ENCODE measurements around the gene PRDM15.

The PRDM15 gene

DNA sequence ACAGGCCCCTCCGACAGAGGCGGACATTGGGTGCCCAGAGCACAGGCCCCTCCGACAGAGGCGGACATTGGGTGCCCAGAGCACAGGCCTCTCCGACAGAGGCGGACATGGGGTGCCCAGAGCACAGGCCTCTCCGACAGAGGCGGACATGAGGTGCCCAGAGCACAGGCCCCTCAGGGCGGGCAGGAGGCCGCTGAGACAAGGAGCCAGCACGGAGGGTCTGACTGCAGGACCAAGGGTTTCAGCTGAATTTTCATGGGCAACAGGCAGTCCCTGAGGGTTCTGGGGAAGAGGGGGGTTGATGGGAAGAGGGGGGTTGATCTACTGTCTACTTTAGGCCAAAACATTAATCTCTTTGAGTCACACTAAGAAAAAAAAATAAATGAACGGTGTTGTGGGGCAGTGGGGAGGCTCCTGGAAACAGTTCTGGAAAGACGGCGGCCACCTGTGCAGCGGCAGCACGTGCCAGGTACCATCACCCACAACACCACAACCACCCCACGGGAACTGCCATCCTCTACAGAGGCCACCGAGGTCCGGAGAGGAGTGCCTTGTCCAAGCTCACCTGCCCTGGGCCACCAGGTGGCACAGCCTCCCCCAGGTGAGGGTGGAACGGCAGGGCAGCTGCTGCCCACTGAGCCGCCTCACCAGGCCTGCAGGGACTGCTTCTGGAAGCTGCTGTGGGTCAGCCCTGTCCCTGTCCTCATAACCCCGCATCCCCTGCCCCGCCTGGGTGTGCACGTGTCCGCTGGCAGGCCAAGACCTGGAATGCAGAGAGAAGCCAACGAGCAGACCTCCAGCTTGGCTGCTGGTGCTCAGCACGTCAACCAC, 20.5 kb downstream of the PRDM15 start:
- Histone ChIP-seq H3K36me3 (ENCODE audit: insufficient read depth, low read length) (peaks cover 36% of the 10 kb centered on the region), H3K9ac (ENCODE audit: low read depth, low read length) (no peak overlapping the region), H3K4me1 (ENCODE audit: control insufficient read depth, insufficient read depth, low read length) (peaks cover 13% of the 10 kb centered on the region), H3K27me3 (ENCODE audit: control insufficient read depth, insufficient read depth, low read length) (no peaks in the 10 kb centered on the region), H3K9me3 (replicated peaks; ENCODE audit: low read length) (no peaks in the 10 kb centered on the region), H3K4me3 (ENCODE audit: low read length) (no peak overlapping the region), H3K4me2 (ENCODE audit: low read length) (no peak overlapping the region)

DNA sequence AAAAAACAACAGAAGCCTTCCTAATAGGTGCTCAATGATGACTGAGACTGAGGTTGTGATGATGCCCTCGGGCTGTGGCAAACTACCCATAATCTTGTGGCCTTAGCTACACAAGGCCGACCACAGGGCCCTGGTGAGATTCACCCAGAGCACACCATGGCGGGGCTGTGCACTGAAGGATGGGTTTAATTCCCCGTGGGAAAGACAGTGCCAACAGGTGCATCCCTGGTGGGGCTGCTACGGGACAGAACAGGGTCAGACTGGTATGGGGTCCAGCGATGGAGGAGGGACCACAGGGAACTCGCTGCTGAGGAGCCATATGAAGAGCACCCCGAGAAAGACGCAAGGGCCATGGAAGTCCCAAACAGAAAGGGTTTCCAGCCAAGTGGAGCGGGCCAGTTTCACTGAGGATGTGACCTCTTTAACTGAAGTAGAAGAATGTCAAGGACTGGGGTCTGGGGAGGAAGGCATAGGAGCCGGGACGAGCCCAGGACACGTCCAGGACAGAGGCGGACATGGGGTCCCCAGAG, 21.3 kb downstream of the PRDM15 start:
- H3K4me2 ChIP-seq (ENCODE audit: low read length): no peak overlapping the region
- no peak overlapping the region for H3K9ac ChIP-seq (ENCODE audit: low read depth, low read length)
- H3K4me3 ChIP-seq (ENCODE audit: low read length): no peak overlapping the region
- H3K27me3 ChIP-seq (ENCODE audit: control insufficient read depth, insufficient read depth, low read length): no peaks in the 10 kb centered on the region
- peaks cover 5% of the 10 kb centered on the region for H3K4me1 ChIP-seq (ENCODE audit: control insufficient read depth, insufficient read depth, low read length)
- H3K36me3 ChIP-seq (ENCODE audit: insufficient read depth, low read length): peaks cover 39% of the 10 kb centered on the region
- no peaks in the 10 kb centered on the region for H3K9me3 ChIP-seq (replicated peaks; ENCODE audit: low read length)

GRCh38 chr21:41856572-41856971, 22.6 kb downstream of the PRDM15 start:
- H3K9me3 ChIP-seq (replicated peaks; ENCODE audit: low read length): no peaks in the 10 kb centered on the region
- no peaks in the 10 kb centered on the region for H3K4me1 ChIP-seq (ENCODE audit: control insufficient read depth, insufficient read depth, low read length)

DNA sequence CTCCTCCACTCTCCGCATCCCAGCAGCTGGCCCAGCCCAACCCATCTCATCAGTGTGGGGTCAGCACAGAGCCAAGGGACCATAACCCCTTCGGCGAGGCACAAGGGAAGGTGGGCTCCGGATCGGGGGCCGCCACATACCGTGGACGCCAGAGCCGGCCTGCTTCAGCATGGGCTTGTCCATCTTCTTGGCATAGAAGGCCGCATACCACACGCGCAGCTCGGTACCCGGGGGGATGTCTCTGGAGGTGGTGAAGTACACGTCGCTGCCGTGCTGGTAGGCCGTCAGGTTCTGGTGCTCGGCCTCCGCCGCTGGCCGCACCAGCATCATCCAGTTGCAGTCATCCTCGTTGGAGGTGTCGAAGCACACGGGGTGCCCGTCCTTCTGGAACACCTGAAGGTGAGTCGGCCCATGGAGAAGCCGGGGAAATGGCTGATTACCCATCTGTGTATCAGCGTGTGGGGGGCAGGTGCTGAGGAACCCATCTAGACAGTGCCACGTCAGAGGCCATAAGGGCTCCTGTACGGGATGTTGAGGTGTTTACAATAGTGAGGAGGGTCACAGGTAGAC, 24.6 kb downstream of the PRDM15 start:
- peaks cover 54% of the 10 kb centered on the region for H3K36me3 ChIP-seq (ENCODE audit: insufficient read depth, low read length)
- no peaks in the 10 kb centered on the region for H3K27me3 ChIP-seq (ENCODE audit: control insufficient read depth, insufficient read depth, low read length)
- H3K9ac ChIP-seq (ENCODE audit: low read depth, low read length): no peak overlapping the region
- H3K4me3 ChIP-seq (ENCODE audit: low read length): no peak overlapping the region
- no peaks in the 10 kb centered on the region for H3K9me3 ChIP-seq (replicated peaks; ENCODE audit: low read length)
- H3K4me2 ChIP-seq (ENCODE audit: low read length): no peak overlapping the region
- H3K4me1 ChIP-seq (ENCODE audit: control insufficient read depth, insufficient read depth, low read length): no peaks in the 10 kb centered on the region

More at GRCh38 chr21:41856572-41856971, 22.6 kb downstream of the PRDM15 start:
- Histone ChIP-seq H3K36me3 (ENCODE audit: insufficient read depth, low read length) (peaks cover 44% of the 10 kb centered on the region), H3K4me3 (ENCODE audit: low read length) (no peak overlapping the region), H3K9ac (ENCODE audit: low read depth, low read length) (no peak overlapping the region), H3K27me3 (ENCODE audit: control insufficient read depth, insufficient read depth, low read length) (no peaks in the 10 kb centered on the region), H3K4me2 (ENCODE audit: low read length) (no peak overlapping the region)

DNA sequence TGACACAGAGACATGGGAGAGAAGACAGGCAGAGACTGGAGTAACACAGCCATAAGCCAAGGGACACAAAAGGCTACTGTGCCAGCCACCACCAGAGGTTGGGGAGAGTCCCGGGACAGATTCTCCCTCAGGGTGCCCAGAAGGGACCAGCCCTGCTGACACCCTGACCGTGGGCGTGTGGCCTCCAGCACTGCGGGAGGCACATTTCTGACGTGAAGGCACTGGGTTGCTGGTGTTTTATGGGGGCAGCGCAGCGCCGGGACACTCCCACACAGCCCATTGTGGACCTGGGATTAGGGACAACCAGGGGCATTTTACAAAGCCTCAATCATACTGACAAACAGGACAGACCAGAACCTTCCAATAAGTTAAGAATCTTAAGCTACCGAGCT, 26.2 kb downstream of the PRDM15 start:
- H3K4me3 ChIP-seq (ENCODE audit: low read length): no peak overlapping the region
- H3K27me3 ChIP-seq (ENCODE audit: control insufficient read depth, insufficient read depth, low read length): no peaks in the 10 kb centered on the region
- H3K4me1 ChIP-seq (ENCODE audit: control insufficient read depth, insufficient read depth, low read length): no peaks in the 10 kb centered on the region
- no peaks in the 10 kb centered on the region for H3K9me3 ChIP-seq (replicated peaks; ENCODE audit: low read length)
- H3K9ac ChIP-seq (ENCODE audit: low read depth, low read length): no peak overlapping the region
- H3K36me3 ChIP-seq (ENCODE audit: insufficient read depth, low read length): peaks cover 49% of the 10 kb centered on the region
- H3K4me2 ChIP-seq (ENCODE audit: low read length): no peak overlapping the region

DNA sequence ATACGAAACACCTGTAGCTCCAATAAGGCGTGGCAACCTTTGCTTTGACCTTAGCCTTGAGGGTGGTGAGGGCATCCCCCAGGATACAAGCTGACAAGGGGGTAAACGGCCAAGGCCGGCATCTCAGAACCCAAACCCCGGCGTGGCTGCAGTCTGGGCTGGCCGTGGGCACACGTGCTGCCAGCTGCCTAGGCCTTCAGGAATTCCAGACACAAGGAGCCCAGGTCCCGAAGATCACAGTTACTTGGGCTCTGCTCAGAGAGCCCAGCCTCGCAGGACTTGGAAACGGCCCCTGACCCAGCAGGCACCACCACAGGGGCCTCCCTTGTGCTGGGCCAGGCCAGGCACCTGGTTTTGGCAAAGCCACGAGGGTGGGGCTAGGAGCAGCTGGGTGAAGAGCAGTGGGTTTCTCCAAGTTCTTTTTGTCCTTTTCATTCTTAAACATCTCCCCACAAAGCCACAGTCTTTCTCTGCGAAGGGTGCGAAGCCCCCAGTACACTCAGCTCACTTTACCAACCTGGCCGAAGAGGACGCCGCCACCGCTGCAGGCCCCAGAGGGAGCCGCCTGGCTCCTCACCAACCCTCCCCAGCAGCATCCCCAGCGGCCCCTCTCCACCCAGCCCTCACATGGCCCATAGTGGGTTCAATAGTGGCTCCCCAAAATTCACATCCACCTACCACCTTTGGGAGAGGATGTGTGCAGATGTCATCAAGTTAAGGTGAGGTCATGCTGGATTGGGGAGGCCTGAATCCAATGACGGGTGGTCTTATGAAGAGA, 26.8 kb downstream of the PRDM15 start:
- Histone ChIP-seq H3K9ac (ENCODE audit: low read depth, low read length) (no peak overlapping the region), H3K4me3 (ENCODE audit: low read length) (no peak overlapping the region), H3K9me3 (replicated peaks; ENCODE audit: low read length) (no peaks in the 10 kb centered on the region), H3K4me2 (ENCODE audit: low read length) (no peak overlapping the region), H3K4me1 (ENCODE audit: control insufficient read depth, insufficient read depth, low read length) (no peaks in the 10 kb centered on the region), H3K27me3 (ENCODE audit: control insufficient read depth, insufficient read depth, low read length) (no peaks in the 10 kb centered on the region), H3K36me3 (ENCODE audit: insufficient read depth, low read length) (peaks cover 45% of the 10 kb centered on the region)

- no peaks in the 10 kb centered on the region for H3K27me3 ChIP-seq (ENCODE audit: control insufficient read depth, insufficient read depth, low read length)
- H3K9me3 ChIP-seq (replicated peaks; ENCODE audit: low read length): no peaks in the 10 kb centered on the region
- no peaks in the 10 kb centered on the region for H3K4me1 ChIP-seq (ENCODE audit: control insufficient read depth, insufficient read depth, low read length)
- peaks cover 35% of the 10 kb centered on the region for H3K36me3 ChIP-seq (ENCODE audit: insufficient read depth, low read length)
- H3K9ac ChIP-seq (ENCODE audit: low read depth, low read length): no peak overlapping the region
- H3K4me3 ChIP-seq (ENCODE audit: low read length): no peak overlapping the region
- H3K4me2 ChIP-seq (ENCODE audit: low read length): no peak overlapping the region
These were observed 27.9 kb downstream of the PRDM15 start for GRCh38 chr21:41851090-41851790.

GRCh38 chr21:41850085-41850484, 29.1 kb downstream of the PRDM15 start:
- Histone ChIP-seq H3K36me3 (ENCODE audit: insufficient read depth, low read length) (peaks cover 35% of the 10 kb centered on the region), H3K9me3 (replicated peaks; ENCODE audit: low read length) (no peaks in the 10 kb centered on the region), H3K4me2 (ENCODE audit: low read length) (no peak overlapping the region), H3K27me3 (ENCODE audit: control insufficient read depth, insufficient read depth, low read length) (no peaks in the 10 kb centered on the region), H3K4me3 (ENCODE audit: low read length) (no peak overlapping the region), H3K9ac (ENCODE audit: low read depth, low read length) (no peak overlapping the region), H3K4me1 (ENCODE audit: control insufficient read depth, insufficient read depth, low read length) (no peaks in the 10 kb centered on the region)

DNA sequence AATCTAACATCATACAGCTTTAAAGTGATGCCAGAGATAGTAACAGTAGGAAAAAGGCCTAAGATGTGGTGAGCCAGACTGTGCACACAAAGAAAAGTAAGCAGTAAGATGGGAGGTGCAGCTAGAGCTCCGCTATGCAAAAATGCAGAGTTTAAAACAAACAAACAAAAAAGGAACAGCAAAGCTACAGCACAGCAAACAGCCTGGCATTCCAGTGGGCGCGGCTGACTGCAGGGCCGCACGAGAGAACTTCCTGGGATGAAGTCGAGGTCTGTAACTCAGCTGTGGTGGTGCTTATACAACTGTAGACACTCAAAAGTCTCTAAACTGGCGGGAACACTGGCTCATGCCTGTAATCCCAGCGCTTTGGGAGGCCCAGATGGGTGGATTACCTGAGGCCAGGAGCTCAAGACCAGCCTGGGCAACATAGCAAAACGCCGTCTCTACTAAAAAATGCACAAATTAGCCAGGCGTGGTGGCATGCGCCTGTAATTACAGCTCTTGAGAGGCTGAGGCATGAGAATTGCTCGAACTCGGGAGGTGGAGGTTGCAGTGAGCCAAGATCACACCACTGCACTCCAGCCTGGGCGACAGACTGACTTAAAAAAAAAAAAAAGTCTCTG, 30.1 kb downstream of the PRDM15 start:
- no peak overlapping the region for H3K4me3 ChIP-seq (ENCODE audit: low read length)
- peaks cover 26% of the 10 kb centered on the region for H3K36me3 ChIP-seq (ENCODE audit: insufficient read depth, low read length)

GRCh38 chr21:41848533-41848932, 30.6 kb downstream of the PRDM15 start:
- H3K27me3 ChIP-seq (ENCODE audit: control insufficient read depth, insufficient read depth, low read length): no peaks in the 10 kb centered on the region
- H3K36me3 ChIP-seq (ENCODE audit: insufficient read depth, low read length): peaks cover 21% of the 10 kb centered on the region
- H3K9ac ChIP-seq (ENCODE audit: low read depth, low read length): no peak overlapping the region
- H3K9me3 ChIP-seq (replicated peaks; ENCODE audit: low read length): no peaks in the 10 kb centered on the region
- H3K4me2 ChIP-seq (ENCODE audit: low read length): no peak overlapping the region
- H3K4me1 ChIP-seq (ENCODE audit: control insufficient read depth, insufficient read depth, low read length): no peaks in the 10 kb centered on the region
- no peak overlapping the region for H3K4me3 ChIP-seq (ENCODE audit: low read length)

More for the DNA sequence above, 30.1 kb downstream of the PRDM15 start:
- Histone ChIP-seq H3K9ac (ENCODE audit: low read depth, low read length) (no peak overlapping the region), H3K4me2 (ENCODE audit: low read length) (no peak overlapping the region), H3K9me3 (replicated peaks; ENCODE audit: low read length) (no peaks in the 10 kb centered on the region), H3K27me3 (ENCODE audit: control insufficient read depth, insufficient read depth, low read length) (no peaks in the 10 kb centered on the region), H3K4me1 (ENCODE audit: control insufficient read depth, insufficient read depth, low read length) (no peaks in the 10 kb centered on the region)
